OCI-LY7 (cell line): ENCODE measurements around the gene PLXDC2. TPM values are rescaled to one million over a fixed set of nuclear protein-coding genes. Genes with fewer than 3 reads are reported as not detected.

Experiments
- BruUV-seq: library from RNA; stranded (reverse); fragments of 400-500 nt; replicated peaks from 2 replicates; lab custom pipeline; 2021; lab: Mats Ljungman, UMichigan
- CTCF ChIA-PET: fragments of 300-600 bp; sonication (Branson Sonifier 250); formaldehyde crosslinking; loops from one replicate; lab custom pipeline; 2022; ENCODE audit warnings: antibody characterized with exemption; ENCODE audit not compliant: unreplicated experiment; lab: Charles Lee
- POLR2A ChIA-PET: fragments of 300-600 bp; sonication (Branson Sonifier 250); formaldehyde crosslinking; loops from one replicate; lab custom pipeline; 2022; ENCODE audit warnings: antibody characterized with exemption; lab: Charles Lee
- DNase-seq: peaks from one replicate; pipeline ENCODE4 v3.0.0-alpha.2; 2015; ENCODE audit warnings: low spot score
- H2AFZ ChIP-seq: fragments of 200-600 bp; sonication (generic), shearing (Covaris generic); 2 replicates; pipeline ENCODE4 v1.6.1; 2014; ENCODE audit warnings: mild to moderate bottlenecking, antibody characterized with exemption, low read length, moderate library complexity
- H3K27ac ChIP-seq: fragments of 200-600 bp; sonication (generic); 2 replicates; pipeline ENCODE4 v1.5.1; 2014; ENCODE audit warnings: mixed run types, low read depth, mild to moderate bottlenecking, moderate library complexity, low read length, inconsistent platforms; ENCODE audit not compliant: poor library complexity, severe bottlenecking
- H3K36me3 ChIP-seq: fragments of 200-600 bp; sonication (generic); 2 replicates; pipeline ENCODE4 v1.6.1; 2014; ENCODE audit warnings: mild to moderate bottlenecking, antibody characterized with exemption, low read length, moderate library complexity, mixed read lengths; ENCODE audit not compliant: insufficient read depth
- H3K4me1 ChIP-seq: fragments of 200-600 bp; sonication (generic); 2 replicates; pipeline ENCODE4 v1.5.1; 2014; ENCODE audit warnings: mild to moderate bottlenecking, low read length; ENCODE audit not compliant: insufficient read depth, poor library complexity, severe bottlenecking
- H3K4me2 ChIP-seq: fragments of 200-600 bp; sonication (generic); 2 replicates; pipeline ENCODE4 v1.6.1; 2014; ENCODE audit warnings: mild to moderate bottlenecking, low read length
- H3K4me3 ChIP-seq: fragments of 200-600 bp; sonication (generic); 2 replicates; pipeline ENCODE4 v1.5.1; 2014; ENCODE audit warnings: mild to moderate bottlenecking, low read depth, low read length; ENCODE audit not compliant: poor library complexity, severe bottlenecking
- H3K79me2 ChIP-seq: fragments of 200-600 bp; sonication (generic); 2 replicates; pipeline ENCODE4 v1.6.1; 2016; ENCODE audit warnings: low read depth, mild to moderate bottlenecking, low read length, moderate library complexity, mixed read lengths; ENCODE audit not compliant: insufficient read depth
- H3K9me2 ChIP-seq: fragments of 200-600 bp; sonication (generic); 2 replicates; pipeline ENCODE4 v1.6.1; 2016; ENCODE audit warnings: mild to moderate bottlenecking, low read length, mixed read lengths; ENCODE audit not compliant: insufficient read depth
- H3K9me3 ChIP-seq: fragments of 200-600 bp; sonication (generic); 2 replicates; pipeline ENCODE4 v1.6.1; 2014; ENCODE audit warnings: mild to moderate bottlenecking, mixed run types, low read length, mixed read lengths
- H4K20me1 ChIP-seq: fragments of 200-600 bp; sonication (generic); 2 replicates; pipeline ENCODE4 v1.6.1; 2014; ENCODE audit warnings: mild to moderate bottlenecking, antibody characterized with exemption, low read length, moderate library complexity, mixed read lengths; ENCODE audit not compliant: insufficient read depth
- EZH2phosphoT487 ChIP-seq: fragments of 200-600 bp; sonication (generic); IDR thresholded peaks from 2 replicates; pipeline ENCODE4 v1.6.1; 2018; ENCODE audit warnings: low read depth, borderline replicate concordance, mild to moderate bottlenecking, mixed run types, antibody characterized with exemption, low read length, moderate library complexity, mixed read lengths
- intact Hi-C: fragments of 100-400 bp; cut with micrococcal nuclease; formaldehyde crosslinking; loops from one replicate; pipeline ENCODE4 v1.10.0; 2022; ENCODE audit not compliant: unreplicated experiment
- total RNA-seq, 2 experiments: library from RNA; depleted of rRNA in 1 of 2; stranded (reverse); fragments of >200 nt in 1 of 2; shearing (Covaris generic) in 1 of 2; gene quantifications; 2 replicates each; pipeline ENCODE4 v1.2.3, GENCODE V29; 2014 to 2022
- TF ChIP-seq, protein P1 (sequence below): fragments of 200-600 bp; sonication (generic); conservative IDR thresholded peaks from 2 replicates; pipeline ENCODE4 v1.5.1; 2014; ENCODE audit warnings: mild to moderate bottlenecking, antibody characterized with exemption, low read length, moderate library complexity, mixed read lengths

PLXDC2 gene
- total RNA-seq, 2 experiments from 2014 or later = not detected

DNA sequence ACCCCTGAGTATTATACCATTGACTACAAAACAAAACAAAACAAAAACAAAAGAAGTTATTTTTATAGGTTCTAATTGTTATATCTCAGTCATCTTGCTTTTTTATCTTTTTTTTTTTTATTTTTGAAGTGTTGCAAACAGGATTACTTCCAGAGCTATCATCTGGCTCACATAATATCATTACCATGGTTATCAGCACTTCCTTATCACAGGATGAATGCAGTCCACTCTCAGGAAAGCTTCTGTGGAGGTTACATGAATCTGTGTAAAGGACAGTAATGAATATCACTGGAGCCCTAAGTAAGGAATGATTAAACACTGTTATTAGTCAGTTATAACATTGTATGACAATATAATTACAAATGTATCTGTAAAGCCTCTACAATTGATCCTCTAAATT, 451.5 kb downstream of the PLXDC2 start:
- Histone ChIP-seq H3K9me3 (no peaks in the 10 kb centered on the region), H3K79me2 (no peaks in the 10 kb centered on the region), H3K36me3 (no peaks in the 10 kb centered on the region), H3K4me3 (no peak overlapping the region), H3K4me2 (no peak overlapping the region), H3K9me2 (no peaks in the 10 kb centered on the region), H2AFZ (no peak overlapping the region), H3K27ac (no peak overlapping the region), H3K4me1 (no peaks in the 10 kb centered on the region), H4K20me1 (no peaks in the 10 kb centered on the region)
- intact Hi-C loops = no loop called here
- ChIA-PET POLR2A (no interaction called here), CTCF (no interaction called here)
- TF ChIP-seq EZH2phosphoT487 = no peak
- TF ChIP-seq, protein P1, sequence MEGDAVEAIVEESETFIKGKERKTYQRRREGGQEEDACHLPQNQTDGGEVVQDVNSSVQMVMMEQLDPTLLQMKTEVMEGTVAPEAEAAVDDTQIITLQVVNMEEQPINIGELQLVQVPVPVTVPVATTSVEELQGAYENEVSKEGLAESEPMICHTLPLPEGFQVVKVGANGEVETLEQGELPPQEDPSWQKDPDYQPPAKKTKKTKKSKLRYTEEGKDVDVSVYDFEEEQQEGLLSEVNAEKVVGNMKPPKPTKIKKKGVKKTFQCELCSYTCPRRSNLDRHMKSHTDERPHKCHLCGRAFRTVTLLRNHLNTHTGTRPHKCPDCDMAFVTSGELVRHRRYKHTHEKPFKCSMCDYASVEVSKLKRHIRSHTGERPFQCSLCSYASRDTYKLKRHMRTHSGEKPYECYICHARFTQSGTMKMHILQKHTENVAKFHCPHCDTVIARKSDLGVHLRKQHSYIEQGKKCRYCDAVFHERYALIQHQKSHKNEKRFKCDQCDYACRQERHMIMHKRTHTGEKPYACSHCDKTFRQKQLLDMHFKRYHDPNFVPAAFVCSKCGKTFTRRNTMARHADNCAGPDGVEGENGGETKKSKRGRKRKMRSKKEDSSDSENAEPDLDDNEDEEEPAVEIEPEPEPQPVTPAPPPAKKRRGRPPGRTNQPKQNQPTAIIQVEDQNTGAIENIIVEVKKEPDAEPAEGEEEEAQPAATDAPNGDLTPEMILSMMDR = no peak
- no TSS peak for BruUV-seq
- no peak for DNase-seq

DNA sequence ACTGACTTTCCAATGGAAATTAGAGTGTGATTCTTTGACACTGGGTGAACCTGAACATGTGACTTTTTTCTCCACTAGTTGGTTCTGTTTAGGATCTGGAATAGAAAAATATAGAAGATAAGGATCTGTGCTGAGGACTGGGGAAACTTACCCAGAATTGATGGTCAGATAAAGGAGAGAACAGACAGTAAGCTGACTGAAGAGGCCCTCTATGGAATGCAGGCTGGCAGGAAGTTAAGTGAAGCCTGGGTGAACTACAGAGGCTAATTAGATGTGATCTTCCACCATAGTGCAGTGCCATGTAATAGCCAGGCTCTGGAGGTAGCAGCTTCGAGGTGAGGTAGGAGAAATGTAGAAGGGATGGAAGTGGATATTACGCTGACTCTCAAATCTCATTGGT, 455.3 kb downstream of the PLXDC2 start:
- no peaks in the 10 kb centered on the region for H3K9me2 ChIP-seq
- no peaks in the 10 kb centered on the region for H3K9me3 ChIP-seq
- DNase-seq = no peak
- H3K36me3 ChIP-seq = no peaks in the 10 kb centered on the region
- no peaks in the 10 kb centered on the region for H3K4me1 ChIP-seq
- H3K4me2 ChIP-seq = no peak overlapping the region
- H4K20me1 ChIP-seq = no peaks in the 10 kb centered on the region
- no TSS peak for BruUV-seq
- intact Hi-C loops = no loop called here
- ChIA-PET CTCF (no interaction called here), POLR2A (no interaction called here)
- no peak overlapping the region for H3K27ac ChIP-seq
- no peak overlapping the region for H3K4me3 ChIP-seq
- no peak overlapping the region for H2AFZ ChIP-seq
- TF ChIP-seq, protein P1 = no peak
- TF ChIP-seq EZH2phosphoT487 = no peak
- H3K79me2 ChIP-seq = no peaks in the 10 kb centered on the region

DNA sequence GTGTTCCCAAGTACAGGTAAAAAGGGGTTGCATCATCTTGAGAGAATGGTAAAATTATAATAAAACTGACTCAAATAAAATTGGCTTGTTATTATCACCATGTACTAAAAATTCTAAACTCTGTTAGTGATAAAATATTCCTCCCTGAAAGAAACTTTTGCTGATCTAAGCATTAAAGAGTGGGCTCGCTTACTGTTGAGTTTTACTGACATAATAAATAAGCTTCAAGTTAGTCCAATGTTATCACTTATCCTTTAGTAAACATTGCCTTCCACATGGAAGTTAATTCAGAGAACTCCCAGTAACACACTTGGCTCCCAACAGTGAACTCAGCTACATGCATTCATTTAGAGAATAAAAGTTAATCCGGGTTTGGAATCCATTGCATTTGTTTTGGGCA, 456.4 kb downstream of the PLXDC2 start:
- intact Hi-C loops = no loop called here
- CTCF ChIA-PET = no interaction called here
- H3K79me2 ChIP-seq = no peaks in the 10 kb centered on the region
- H3K4me3 ChIP-seq = no peak overlapping the region
- TF ChIP-seq, protein P1 = no peak
- TF ChIP-seq EZH2phosphoT487 = no peak
- no peaks in the 10 kb centered on the region for H3K9me2 ChIP-seq
- H3K9me3 ChIP-seq = no peaks in the 10 kb centered on the region
- H3K4me2 ChIP-seq = no peak overlapping the region
- no peak overlapping the region for H3K27ac ChIP-seq
- POLR2A ChIA-PET = interaction anchor here (0.6 kb wide), 1 partner anchor 278 kb away, joined by 3 read pairs; no protein-coding TSS in a partner anchor
- no peak for DNase-seq
- no peaks in the 10 kb centered on the region for H3K36me3 ChIP-seq
- BruUV-seq = no TSS peak
- H4K20me1 ChIP-seq = no peaks in the 10 kb centered on the region
- H3K4me1 ChIP-seq = no peaks in the 10 kb centered on the region
- no peak overlapping the region for H2AFZ ChIP-seq
